Fibroblast of mammary gland (primary cell): ENCODE results near the gene TREX2.

ENCODE experiments used
- DNase-seq: peaks from one replicate; pipeline ENCODE4 v3.0.0-alpha.2; 2010; ENCODE audit warnings: low read depth
- H3K4me3 ChIP-seq: 2 replicates; pipeline ENCODE4 v1.5.1; 2011; ENCODE audit warnings: low read depth, mild to moderate bottlenecking, low read length, moderate library complexity; ENCODE audit not compliant: control insufficient read depth
- TF ChIP-seq, protein P1 (sequence below): conservative IDR thresholded peaks from 2 replicates; pipeline ENCODE4 v1.5.1; 2011; ENCODE audit warnings: low read depth, low read length, inconsistent platforms; ENCODE audit not compliant: control insufficient read depth, insufficient read depth

Gene TREX2

DNA sequence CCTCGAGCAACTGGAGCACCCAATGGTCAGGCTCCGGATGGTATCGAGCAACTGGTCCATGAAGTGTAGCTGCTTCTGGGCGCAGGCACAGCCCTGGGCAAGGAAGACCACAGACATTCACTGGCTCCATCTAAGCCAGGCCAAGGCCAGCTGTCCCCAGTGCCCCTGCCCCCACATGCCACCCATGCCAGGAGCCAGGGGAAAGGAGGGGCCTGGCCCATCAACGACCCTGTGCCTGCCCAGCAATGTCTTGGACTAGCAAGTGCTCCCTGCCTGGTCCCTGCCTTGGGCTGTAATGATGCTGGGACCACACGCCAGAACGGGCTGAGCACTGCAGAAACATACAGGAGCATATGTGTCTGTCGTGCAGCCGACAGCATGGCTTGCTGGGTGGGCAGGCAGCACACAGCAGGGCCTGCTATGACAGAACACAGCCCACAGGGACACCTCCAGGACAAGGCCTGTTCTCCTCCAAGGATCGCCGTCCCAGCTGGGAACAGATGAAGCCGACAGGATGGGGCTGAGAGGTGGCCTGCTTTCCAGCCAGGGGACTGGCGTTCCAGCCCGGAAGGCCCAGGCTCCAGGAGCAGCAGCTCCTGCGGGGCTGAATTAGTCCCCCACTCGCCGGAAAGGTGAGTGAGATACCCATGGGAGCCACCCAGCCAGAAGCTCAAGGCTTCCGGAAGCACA, 11.4 kb upstream of the TREX2 start:
- no peak overlapping the region for H3K4me3 ChIP-seq
- DNase-seq, result no peak
- TF ChIP-seq, protein P1, sequence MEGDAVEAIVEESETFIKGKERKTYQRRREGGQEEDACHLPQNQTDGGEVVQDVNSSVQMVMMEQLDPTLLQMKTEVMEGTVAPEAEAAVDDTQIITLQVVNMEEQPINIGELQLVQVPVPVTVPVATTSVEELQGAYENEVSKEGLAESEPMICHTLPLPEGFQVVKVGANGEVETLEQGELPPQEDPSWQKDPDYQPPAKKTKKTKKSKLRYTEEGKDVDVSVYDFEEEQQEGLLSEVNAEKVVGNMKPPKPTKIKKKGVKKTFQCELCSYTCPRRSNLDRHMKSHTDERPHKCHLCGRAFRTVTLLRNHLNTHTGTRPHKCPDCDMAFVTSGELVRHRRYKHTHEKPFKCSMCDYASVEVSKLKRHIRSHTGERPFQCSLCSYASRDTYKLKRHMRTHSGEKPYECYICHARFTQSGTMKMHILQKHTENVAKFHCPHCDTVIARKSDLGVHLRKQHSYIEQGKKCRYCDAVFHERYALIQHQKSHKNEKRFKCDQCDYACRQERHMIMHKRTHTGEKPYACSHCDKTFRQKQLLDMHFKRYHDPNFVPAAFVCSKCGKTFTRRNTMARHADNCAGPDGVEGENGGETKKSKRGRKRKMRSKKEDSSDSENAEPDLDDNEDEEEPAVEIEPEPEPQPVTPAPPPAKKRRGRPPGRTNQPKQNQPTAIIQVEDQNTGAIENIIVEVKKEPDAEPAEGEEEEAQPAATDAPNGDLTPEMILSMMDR, result no peak

DNA sequence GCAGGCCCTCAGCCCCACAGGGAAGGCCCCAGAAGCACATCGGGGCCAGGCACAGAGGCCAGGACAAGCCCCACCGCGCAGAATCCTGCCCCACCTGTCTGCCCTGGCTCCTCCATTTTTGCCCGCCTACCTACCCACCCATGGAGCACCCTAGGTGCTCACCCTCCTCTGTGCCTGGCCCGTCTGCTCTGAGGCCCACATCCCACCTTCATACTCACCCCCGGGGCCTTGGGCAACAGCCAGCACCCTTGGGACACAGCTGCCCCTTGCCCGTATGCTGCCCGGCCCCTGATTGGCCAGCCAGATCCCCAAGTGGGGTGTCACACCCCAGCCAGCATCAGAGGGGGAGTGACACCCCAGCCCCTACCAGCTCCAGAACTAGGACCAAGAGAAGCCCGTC, 10.8 kb upstream of the TREX2 start:
- H3K4me3 ChIP-seq, result no peak overlapping the region
- no peak for DNase-seq
- TF ChIP-seq, protein P1, result no peak

GRCh38 chrX:153456161-153456560, 10.3 kb upstream of the TREX2 start:
- TF ChIP-seq, protein P1, result no peak
- DNase-seq, result no peak
- H3K4me3 ChIP-seq, result no peak overlapping the region

DNA sequence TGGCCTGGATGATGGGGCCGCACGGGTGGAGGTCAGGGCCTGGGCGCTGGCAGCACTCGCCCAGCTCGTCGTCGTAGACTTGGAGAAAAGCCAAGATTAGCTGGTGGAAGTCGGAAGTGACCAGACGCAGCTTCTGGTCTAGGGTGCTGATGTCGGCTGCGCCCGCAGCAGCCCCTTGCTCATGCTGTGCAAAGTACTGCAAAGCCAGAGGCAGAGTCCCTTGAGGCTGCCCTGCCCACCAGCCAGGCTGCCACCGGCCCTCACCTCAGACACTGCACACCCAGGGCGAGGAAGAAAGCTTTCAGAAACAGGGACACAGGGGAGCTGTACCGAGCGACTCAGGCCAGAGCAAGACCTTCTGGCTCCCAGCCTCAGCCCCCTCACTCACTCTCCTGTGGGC, 9.7 kb upstream of the TREX2 start:
- no peak for DNase-seq
- H3K4me3 ChIP-seq, result no peak overlapping the region
- TF ChIP-seq, protein P1, result no peak

DNA sequence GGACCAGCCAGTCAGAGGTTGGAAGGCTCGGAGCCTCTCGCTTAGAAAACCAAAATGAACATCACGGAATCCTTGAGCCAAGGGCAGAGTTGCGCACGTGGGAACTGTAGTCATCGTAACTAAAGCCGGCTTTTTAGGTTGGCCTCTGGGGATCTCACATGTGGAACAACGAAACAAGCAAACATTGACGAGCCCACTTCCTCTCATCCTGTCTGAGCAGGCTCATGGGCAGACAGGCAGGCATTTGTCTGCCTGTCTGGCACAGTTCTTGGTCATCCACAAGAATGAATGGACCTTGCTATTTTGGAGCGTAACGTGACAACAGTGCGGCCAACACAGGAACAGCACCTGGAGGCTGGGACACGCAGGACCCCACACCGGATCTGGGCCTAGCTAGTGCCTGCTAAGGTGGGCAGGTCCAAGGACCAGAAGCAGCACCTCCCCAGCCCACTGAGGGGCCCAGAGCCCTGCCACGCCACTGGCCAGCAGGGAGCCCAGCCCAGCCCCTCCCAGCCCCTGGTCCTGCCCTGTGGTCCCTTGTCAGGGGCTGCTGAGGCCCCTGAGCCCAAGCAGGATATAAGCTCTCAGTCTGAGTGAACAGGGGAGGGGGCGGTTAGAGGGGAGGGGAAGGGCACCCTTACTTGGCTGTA, 9.2 kb upstream of the TREX2 start:
- DNase-seq, result no peak
- TF ChIP-seq, protein P1, result no peak
- no peak overlapping the region for H3K4me3 ChIP-seq

- TF ChIP-seq, protein P1, result no peak
- DNase-seq, result no peak
- no peak overlapping the region for H3K4me3 ChIP-seq
Measured at GRCh38 chrX:153450949-153451277, 5.1 kb upstream of the TREX2 start.
